Measurements from ENCODE around the gene FBXW4. TPM values are rescaled to one million over a fixed set of nuclear protein-coding genes. Genes with fewer than 3 reads are reported as not detected.

FBXW4 gene
- total and polyA plus RNA-seq, 9 of the 15 experiments (the other 6 are each of a cell fraction or from before 2014, with no cell fraction given), result 1.0 to 10.6 (median 5.4) TPM

GRCh38 chr10:101671453-101671852, 23.5 kb downstream of the FBXW4 start (continued):
- TF ChIP-seq NFATC3 (IDR thresholded peaks at IDR 0.05), result no peak
- no peak for TF ChIP-seq SRSF9 (IDR thresholded peaks at IDR 0.05; ENCODE audit: borderline replicate concordance, low read depth, low read length)
- TF ChIP-seq, protein P1, sequence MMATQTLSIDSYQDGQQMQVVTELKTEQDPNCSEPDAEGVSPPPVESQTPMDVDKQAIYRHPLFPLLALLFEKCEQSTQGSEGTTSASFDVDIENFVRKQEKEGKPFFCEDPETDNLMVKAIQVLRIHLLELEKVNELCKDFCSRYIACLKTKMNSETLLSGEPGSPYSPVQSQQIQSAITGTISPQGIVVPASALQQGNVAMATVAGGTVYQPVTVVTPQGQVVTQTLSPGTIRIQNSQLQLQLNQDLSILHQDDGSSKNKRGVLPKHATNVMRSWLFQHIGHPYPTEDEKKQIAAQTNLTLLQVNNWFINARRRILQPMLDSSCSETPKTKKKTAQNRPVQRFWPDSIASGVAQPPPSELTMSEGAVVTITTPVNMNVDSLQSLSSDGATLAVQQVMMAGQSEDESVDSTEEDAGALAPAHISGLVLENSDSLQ (IDR thresholded peaks at IDR 0.05), result no peak
- no peak for TF ChIP-seq ZNF431 (CRISPR knock-in tag; IDR thresholded peaks at IDR 0.05)
- no peak for TF ChIP-seq HNRNPL (IDR thresholded peaks at IDR 0.05; ENCODE audit: low read depth, low read length)
- TF ChIP-seq HINFP (tag; conservative IDR thresholded peaks at IDR 0.05; ENCODE audit: low read depth), result no peak
- no peak for TF ChIP-seq SREBF1 (IDR thresholded peaks at IDR 0.05; ENCODE audit: borderline replicate concordance, low read depth, low read length)
- TF ChIP-seq TEAD1 (CRISPR knock-in tag; IDR thresholded peaks at IDR 0.05), result no peak

GRCh38 chr10:101670635-101671034, 24.3 kb downstream of the FBXW4 start:
- no TSS peak for BruUV-seq (replicated peaks)
- ATAC-seq, result no peak
- no peak for FAIRE-seq
- Histone ChIP-seq H3K9me1 (ENCODE audit: control insufficient read depth, insufficient read depth, low read length) (no peaks in the 10 kb centered on the region), H3K27ac (ENCODE audit: extremely low read depth, low read depth, low read length) (no peak overlapping the region), H3K4me2 (ENCODE audit: insufficient read depth, low read length) (no peak overlapping the region), H3K9ac (ENCODE audit: insufficient read depth in 1 of 2, low read depth in 2 of 2, low read length in 2 of 2) (no peak overlapping the region), H3K27me3 (ENCODE audit: control insufficient read depth in 2 of 2, insufficient read depth in 2 of 2, low read length in 2 of 2) (no peaks in the 10 kb centered on the region), H2AFZ (ENCODE audit: low read depth, low read length) (no peak overlapping the region), H4K20me1 (replicated peaks; ENCODE audit: control insufficient read depth, insufficient read depth, low read length) (no peaks in the 10 kb centered on the region), H3K36me3 (ENCODE audit: control insufficient read depth, insufficient read depth, low read length) (peaks cover 3% of the 10 kb centered on the region; the same call in 1 of the 3 replicates), H3K9me3 (replicated peaks; ENCODE audit: control insufficient read depth, insufficient read depth, low read depth, low read length) (no peaks in the 10 kb centered on the region), H3K4me3 (no peak overlapping the region), H3K4me1 (replicated peaks in 1 of 2; ENCODE audit: control insufficient read depth in 2 of 2, insufficient read depth in 2 of 2, low read length in 2 of 2) (no peaks in the 10 kb centered on the region), H3K79me2 (ENCODE audit: control insufficient read depth, insufficient read depth, low read length) (no peaks in the 10 kb centered on the region)
- in situ Hi-C loops (cut with MboI), result no loop called here
- CTCF ChIA-PET (ENCODE audit: low intra/inter-chr PET ratio), result no interaction called here
- no peak for DNase-seq (ENCODE audit: extremely low read depth in 1 of 4, low spot score in 3 of 4)
- POLR2A ChIA-PET, result no interaction called here
- intact Hi-C loops (cut with micrococcal nuclease), result no loop called here
- TF ChIP-seq RAD21 (CRISPR knock-in tag; conservative IDR thresholded peaks at IDR 0.05 in 1 of 2, IDR thresholded peaks at IDR 0.05 in 1 of 2) (no peak), BMI1 (IDR thresholded peaks at IDR 0.05; ENCODE audit: low read length) (no peak), NR4A1 (CRISPR knock-in tag; IDR thresholded peaks at IDR 0.05) (no peak), NR4A1 (tag; IDR thresholded peaks at IDR 0.05) (no peak), TGIF2 (CRISPR knock-in tag; IDR thresholded peaks at IDR 0.05) (no peak), TAF7 (tag; IDR thresholded peaks at IDR 0.05) (no peak), ZNF212 (CRISPR knock-in tag; IDR thresholded peaks at IDR 0.05) (no peak), FOXP1 (CRISPR knock-in tag; IDR thresholded peaks at IDR 0.05) (no peak), ZNF263 (CRISPR knock-in tag; IDR thresholded peaks at IDR 0.05; ENCODE audit: borderline replicate concordance) (no peak)
- TF ChIP-seq, protein P2, sequence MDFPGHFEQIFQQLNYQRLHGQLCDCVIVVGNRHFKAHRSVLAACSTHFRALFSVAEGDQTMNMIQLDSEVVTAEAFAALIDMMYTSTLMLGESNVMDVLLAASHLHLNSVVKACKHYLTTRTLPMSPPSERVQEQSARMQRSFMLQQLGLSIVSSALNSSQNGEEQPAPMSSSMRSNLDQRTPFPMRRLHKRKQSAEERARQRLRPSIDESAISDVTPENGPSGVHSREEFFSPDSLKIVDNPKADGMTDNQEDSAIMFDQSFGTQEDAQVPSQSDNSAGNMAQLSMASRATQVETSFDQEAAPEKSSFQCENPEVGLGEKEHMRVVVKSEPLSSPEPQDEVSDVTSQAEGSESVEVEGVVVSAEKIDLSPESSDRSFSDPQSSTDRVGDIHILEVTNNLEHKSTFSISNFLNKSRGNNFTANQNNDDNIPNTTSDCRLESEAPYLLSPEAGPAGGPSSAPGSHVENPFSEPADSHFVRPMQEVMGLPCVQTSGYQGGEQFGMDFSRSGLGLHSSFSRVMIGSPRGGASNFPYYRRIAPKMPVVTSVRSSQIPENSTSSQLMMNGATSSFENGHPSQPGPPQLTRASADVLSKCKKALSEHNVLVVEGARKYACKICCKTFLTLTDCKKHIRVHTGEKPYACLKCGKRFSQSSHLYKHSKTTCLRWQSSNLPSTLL (IDR thresholded peaks at IDR 0.05), result no peak

Data from K562 (cell line).